ENCODE results near the gene SNX9.

Gene SNX9

GRCh38 chr6:157982102-157982562 is 159.1 kb downstream of the SNX9 start:
- peak in 1 of 2 donors; percentile 21 for DNase-seq

GRCh38 chr6:157982563-157983405 is 159.7 kb downstream of the SNX9 start:
- no peak for DNase-seq

GRCh38 chr6:157983406-157984119 is 160.5 kb downstream of the SNX9 start:
- DNase-seq = no peak

- no peak for DNase-seq
Observed at GRCh38 chr6:157984128-157984527, 161.1 kb downstream of the SNX9 start.

- no peak for DNase-seq
Observed at GRCh38 chr6:157984686-157985225, 161.7 kb downstream of the SNX9 start.

GRCh38 chr6:157985378-157986155 is 162.5 kb downstream of the SNX9 start:
- no peak for DNase-seq

GRCh38 chr6:157987788-157988699 is 165.0 kb downstream of the SNX9 start:
- no peak for DNase-seq

- DNase-seq = no peak
Observed at GRCh38 chr6:157988700-157989063, 165.6 kb downstream of the SNX9 start.

- DNase-seq = no peak
Observed at GRCh38 chr6:157989541-157990289, 166.7 kb downstream of the SNX9 start.

- DNase-seq = no peak
Observed at GRCh38 chr6:157990321-157991066, 167.4 kb downstream of the SNX9 start.

- DNase-seq = no peak
Observed at GRCh38 chr6:157991067-157991432, 168.0 kb downstream of the SNX9 start.

GRCh38 chr6:157993076-157993475 is 170.0 kb downstream of the SNX9 start:
- DNase-seq = no peak

GRCh38 chr6:157994125-157994795 is 171.2 kb downstream of the SNX9 start:
- no peak for DNase-seq
